C4-2B (cell line): ENCODE measurements around the gene MARK2.

ENCODE experiments used
- CTCF ChIP-seq: fragments of 450-650 bp; conservative IDR thresholded peaks from 2 replicates; pipeline ENCODE4 v1.5.1; 2017; ENCODE audit warnings: mild to moderate bottlenecking
- ZFX ChIP-seq: fragments of 450-650 bp; IDR thresholded peaks from 2 replicates; pipeline ENCODE4 v1.6.1; 2017

GRCh38 chr11:63907808-63908530 is 69.1 kb downstream of the MARK2 start:
- TF ChIP-seq CTCF (no peak), ZFX (no peak)
